Measurements from ENCODE around the gene MRC2.

The MRC2 gene

GRCh38 chr17:62701706-62702085, 74.2 kb downstream of the MRC2 start:
- no peak for DNase-seq (ENCODE audit: low read depth)

DNA sequence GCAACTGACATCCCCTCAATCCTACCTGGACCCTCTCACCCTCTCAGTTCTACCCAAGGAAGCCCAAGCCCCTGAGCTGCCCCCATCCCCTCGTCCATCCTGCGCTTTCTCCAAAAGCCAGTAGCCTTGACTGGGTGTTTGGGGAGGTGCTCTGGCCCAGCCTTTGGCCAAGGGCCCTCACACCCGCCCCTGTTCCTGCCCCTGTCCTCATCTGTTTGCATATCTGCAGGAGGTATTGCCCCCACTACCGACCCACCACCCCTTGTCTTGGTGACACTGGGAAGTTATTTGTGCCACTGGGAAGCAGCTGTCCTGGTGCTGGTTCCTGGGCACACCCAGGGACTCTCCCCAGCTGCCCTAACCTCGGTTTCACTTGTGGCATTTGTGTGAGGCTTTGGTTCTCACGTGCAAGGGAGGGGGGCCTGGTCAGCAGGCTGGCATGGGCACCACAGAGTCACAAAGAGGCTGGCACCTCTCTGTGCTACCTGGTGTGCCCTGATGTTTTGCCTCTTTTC, 75.3 kb downstream of the MRC2 start:
- DNase-seq (ENCODE audit: low read depth): no peak

DNA sequence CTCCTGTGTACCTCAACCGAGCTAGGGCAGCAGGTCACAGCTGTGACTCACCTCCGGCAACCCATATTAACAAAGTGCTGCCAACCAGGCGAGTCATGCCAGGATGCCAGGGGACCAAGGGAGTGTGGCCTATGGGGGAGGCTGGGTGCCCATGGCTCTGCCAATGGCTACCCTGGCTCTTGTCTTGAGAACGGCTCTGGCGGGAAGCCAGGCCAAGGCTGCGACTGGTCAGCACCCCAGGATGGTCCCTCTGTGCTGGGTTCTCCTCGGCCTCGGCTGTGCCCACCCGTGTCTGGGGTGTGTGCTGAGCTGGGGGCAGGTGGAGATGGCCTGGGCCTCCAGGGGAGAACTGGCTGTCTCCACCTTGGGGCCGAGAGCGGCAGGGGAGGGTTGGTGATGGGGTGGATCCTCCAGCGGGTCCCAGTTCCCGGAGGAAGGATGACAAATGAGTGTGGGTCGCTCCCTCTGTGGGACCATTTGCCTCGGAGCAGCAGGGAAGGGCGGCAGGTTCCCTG, 75.8 kb downstream of the MRC2 start:
- DNase-seq (ENCODE audit: low read depth): no peak

DNA sequence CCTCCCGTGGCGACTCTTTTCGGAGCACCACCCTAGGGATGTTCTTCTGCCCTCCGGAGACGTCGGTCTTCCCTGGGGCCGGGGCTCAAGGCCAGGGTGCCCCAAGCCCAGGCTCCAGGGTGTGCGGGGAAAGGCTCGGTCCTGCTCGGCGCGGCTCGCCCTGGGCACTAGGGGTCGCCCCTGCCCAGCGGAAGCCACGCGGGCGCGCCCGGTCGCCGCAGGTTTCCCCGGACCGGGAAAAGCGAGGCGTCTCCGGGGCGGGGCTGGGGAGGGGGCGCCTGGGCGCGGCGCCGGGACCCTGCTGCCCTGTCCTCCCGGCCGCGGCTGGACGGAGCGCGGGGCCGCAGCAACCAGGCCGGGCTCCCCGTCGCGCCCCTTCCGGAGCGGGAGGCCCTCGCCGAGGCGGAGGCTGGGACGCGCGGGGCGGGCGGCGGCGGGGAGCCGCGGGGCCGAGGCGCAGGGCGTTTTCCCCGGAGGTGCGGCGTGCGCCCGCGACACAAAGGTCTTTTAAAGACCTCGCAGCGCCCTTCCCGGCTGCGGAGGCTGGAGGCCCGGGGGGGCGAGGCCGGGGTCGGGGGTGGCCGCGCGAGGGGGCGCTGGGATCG, 76.4 kb downstream of the MRC2 start:
- DNase-seq (ENCODE audit: low read depth): peak; percentile 66

DNA sequence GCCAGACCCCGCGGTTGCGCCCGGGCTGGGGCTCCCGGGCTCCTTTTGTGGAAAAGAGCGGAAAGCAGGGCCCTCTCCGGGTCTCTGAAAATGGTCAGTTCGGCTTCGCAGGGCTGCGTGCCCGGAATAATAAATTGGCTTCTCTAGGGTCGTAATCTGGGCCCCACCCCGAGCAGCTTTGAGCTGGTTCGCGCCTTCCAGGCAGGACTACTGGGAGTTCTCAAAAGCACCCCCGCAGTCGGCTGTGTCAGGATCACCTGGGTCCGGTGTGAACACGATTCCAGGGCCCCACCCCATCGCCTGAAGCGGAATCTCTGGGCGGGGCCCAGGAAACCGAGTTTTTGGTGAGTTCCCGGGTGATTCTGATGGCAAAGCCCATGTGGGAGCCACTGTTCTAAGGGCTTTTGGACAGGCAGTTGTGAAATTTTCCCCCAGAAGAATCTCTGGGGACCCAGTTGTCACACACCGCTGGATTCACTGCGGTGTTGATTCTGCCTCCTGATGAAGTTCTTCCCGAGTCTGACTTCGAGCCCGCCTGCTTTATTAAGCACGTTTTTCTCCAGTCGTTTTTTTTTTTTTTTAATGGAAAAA, 77.0 kb downstream of the MRC2 start:
- DNase-seq (ENCODE audit: low read depth): no peak

DNA sequence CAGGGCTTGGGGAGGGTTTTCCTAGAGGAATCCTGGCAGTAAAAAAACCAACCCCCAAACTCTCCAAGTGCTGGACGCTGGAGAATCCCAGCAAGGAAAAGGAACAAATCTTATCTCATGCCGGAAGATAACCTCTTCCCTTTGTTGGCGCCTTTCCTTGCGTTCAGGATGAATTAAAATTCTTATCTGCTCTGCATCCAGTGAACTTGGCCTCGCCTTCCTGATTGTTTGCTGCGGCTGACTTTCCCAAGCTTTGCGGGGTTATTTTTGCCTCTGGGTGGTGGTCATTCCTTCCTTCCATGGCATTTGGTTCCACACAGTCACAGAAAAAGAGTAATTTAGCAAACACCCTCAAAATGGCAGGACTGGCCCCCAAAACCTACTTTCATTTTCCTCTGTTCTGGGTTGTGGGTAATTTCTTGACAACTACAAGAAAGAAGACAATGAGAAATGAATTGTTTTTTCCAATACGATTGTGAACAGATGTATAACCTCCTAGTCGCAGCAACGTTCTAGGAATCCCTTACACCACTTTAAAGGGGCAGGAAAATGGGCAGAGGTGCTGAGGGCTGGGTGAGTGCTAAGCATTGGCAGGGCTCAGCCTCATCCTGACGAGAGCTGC, 77.8 kb downstream of the MRC2 start:
- no peak for DNase-seq (ENCODE audit: low read depth)

GRCh38 chr17:62705778-62706597, 78.5 kb downstream of the MRC2 start:
- DNase-seq (ENCODE audit: low read depth): no peak

- DNase-seq (ENCODE audit: low read depth): no peak
Measured at GRCh38 chr17:62706598-62707424, 79.3 kb downstream of the MRC2 start.

DNA sequence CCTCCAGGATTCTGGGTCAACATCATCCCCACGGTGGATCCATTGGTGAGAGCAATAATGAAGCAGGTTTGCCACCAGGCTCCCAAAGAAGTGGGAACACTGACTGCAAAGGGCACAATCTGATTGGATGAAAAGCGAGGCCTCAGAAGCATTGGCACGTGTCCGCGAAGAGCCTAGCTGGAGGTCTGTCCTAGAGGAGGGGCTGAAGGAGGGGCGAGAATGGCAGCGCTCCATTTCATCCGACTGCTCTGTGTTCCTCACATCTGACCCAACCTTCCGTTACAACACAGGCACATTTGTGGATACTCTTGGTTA, 79.9 kb downstream of the MRC2 start:
- no peak for DNase-seq (ENCODE audit: low read depth)

DNA sequence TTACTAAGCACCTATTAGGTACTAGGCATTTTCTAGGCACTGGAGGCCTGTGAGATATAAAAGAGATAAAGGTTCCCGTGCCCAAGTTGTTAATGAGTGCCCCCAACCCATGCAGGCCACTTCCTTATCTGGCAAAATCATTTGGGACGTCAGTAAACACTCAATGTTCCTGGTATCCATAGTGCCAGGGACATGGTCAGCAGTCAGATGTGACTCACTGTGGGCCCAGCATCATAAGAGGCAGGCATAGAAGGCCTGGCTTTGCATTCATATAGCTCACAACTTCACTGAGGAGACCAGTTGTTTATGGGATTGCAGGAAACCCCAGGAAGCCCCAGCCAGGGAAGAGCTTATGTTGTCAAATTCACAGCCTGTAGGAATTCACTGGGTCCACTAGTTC, 81.1 kb downstream of the MRC2 start:
- DNase-seq (ENCODE audit: low read depth): no peak

DNA sequence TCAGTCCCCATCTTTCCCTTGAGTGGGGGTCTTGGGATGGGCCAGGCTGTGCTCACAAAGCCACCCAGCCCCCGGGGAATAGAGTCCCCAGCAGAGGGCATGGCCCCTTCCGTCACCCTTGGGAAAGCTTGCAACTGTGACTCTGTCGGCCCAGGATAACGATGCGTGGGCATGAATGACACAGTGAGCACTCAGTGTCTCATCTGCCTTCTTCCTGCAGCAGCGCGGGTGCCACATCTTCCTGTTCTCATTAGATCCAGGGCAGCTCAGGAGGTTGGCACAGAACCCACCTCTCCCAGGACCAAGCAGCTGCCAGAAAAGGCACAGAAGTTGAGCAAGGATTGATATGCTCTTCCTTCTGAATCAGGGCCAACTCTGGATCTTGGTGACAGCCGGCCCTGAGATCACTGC, 84.7 kb downstream of the MRC2 start:
- no peak for DNase-seq (ENCODE audit: low read depth)

DNA sequence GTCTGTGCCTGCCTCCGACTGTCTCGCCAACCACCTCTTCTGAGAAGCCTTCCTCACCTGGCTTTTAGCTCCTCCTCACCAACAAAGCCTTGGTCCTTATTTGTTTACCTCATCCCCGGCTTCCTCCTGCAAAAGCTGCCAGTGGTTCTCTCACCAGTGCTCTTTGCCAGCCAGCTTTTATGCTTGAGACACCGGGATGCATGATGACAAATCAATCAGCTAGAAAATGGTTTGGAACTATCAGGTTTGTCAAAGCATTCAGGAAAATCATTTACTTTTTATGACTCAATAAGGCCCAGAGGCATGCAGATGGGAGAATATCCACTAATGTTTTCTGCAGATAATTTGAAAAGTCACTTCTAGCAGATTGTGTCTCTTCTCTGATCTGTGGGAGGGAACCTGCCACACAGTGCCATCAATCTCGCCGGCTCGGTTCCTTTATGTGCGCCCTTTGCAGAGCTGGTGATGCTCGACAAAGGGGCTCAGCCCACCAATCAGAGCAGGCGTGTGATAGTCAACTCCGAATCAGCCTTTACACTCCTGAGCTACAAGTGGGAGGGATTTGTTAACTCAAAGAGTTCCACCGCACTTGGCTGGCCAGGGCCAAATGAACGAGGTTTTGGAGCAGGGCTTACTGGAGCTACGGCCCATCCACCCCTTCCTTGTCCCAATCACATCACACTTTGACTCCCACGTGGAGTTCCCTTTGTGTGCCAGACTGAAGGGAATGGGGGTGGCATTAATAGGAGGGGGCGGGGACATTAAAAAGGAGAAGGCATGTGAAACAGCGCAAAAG, 85.8 kb downstream of the MRC2 start:
- no peak for DNase-seq (ENCODE audit: low read depth)

DNA sequence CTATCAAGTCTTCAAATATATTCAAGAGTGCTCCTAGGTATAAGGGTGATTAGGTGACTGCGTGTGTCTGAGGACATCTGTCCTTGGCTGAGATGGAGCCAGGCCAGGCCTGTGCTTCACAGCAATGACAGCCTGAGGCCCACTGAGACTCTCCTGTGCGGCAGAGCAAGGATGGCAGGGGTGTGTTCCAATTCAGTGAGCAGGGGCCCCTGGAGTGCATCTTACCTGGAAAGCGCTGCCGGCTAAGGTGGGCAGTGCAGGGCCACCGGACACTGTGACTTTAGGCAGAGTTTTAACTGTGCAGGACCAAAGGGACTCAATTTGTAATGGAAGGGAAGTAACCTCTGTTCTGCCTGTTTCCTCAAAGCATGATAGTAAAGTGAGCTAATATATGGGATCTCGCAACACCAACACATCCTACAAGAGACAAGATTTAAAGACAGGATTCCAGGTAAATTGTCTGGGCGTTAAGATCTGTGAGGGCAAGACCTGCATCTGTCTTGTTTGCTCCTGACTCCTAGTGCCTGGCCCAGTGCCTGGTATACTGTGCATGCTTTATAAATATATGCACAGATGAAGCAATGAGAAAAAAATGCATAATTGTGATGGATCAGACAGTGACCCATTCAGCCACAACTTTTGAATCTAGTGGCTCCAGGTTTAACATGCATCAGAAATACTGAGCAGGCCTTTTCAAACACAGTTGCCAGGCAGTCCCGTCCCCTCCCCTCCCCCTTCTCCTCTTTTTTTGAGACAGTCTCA, 86.7 kb downstream of the MRC2 start:
- no peak for DNase-seq (ENCODE audit: low read depth)

- DNase-seq (ENCODE audit: low read depth): no peak
Measured at GRCh38 chr17:62715882-62716390, 88.5 kb downstream of the MRC2 start.

DNA sequence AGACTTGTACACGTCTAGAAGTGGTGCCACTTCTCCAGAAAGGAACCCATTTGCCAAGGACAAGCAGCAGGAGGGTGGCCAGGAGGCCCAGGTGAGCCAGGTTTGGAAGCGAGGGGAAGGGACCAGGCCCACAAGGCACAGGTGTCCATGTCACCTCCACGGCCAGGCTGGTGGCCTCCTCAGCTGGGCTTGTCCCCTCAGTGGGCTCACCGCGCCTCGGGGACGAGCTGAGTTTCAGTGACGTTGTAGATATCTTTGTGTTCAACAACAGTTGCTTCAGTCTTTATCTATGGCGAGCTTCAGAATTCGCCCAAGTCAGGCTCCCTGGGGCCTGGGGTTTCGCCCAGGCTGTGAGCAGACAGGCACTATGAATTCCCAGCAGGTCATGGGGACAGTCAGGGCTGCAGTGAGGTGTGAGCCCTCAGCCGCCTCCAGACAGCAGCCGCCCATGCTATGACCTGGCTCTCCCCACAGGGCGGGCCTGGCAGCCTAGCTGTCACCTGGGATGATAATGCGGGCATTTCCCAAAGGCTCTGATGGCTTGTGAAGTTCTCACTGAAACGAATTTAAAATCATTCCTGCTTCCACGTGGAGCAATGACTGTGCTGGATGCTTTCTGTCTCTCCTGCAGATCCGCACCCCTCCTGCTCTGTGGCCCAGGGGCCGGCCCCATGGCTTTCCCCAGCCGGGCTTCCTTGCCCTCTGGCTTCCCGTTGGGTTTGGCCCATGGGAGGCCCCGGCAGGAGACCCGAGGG, 89.5 kb downstream of the MRC2 start:
- DNase-seq (ENCODE audit: low read depth): no peak

GRCh38 chr17:62717589-62717855, 90.1 kb downstream of the MRC2 start:
- no peak for DNase-seq (ENCODE audit: low read depth)

GRCh38 chr17:62717889-62718288, 90.4 kb downstream of the MRC2 start:
- no peak for DNase-seq (ENCODE audit: low read depth)

DNA sequence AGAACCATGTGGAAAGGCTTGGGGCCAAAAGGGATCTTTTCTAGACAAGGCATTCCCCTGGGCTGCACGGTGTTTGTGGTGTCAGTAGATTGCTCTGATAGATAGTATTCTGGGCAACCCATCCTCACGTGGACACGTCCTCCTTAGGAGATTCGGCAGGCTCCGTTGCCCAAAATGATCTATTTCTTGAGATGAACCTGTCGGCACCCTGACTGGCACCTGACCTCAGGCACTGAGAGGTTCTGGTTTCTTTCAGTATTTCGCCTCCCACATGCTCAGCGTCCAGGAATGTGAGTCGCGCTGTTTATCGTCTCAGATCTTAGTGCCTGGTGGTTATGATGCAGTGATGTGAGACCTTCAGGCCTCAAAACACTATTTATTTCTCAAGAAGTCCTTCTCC, 91.0 kb downstream of the MRC2 start:
- DNase-seq (ENCODE audit: low read depth): no peak

DNA sequence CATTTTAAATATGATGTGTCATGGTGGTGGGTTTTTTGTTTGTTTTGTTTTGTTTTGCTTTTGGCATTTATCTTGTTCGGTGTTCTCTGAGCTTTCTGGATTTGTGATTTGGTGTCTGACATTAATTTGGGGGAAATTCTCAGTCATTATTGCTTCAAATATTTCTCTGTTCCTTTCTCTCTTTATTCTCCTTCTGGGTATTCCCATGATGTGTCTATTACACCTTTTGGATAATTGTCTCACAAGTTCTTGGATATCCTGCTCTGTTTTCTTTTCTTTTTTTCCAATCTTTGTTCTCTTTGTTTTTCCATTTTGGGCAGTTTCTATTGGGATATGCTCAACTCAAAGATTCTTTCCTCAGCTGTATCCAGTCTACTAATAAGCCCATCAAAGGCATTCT, 92.1 kb downstream of the MRC2 start:
- DNase-seq (ENCODE audit: low read depth): no peak
